ENCODE data around the gene SI. TPM values are rescaled to one million over a fixed set of nuclear protein-coding genes. Genes with fewer than 3 reads are reported as not detected.
"Not testable (repeated sequence)": the region's sequence is repeated elsewhere in the genome, so short reads cannot be mapped to it uniquely, and the experiment has no call there.

SI gene
- total RNA-seq = 0.03 TPM

- DNase-seq (ENCODE audit: low spot score) = no peak
Observed at GRCh38 chr3:165078293-165078692, at the start of gene SI. Gene SI, minus strand, starts transcription at chr3:165078496. Its CDS starts 2,484 bp downstream, at chr3:165076012.

GRCh38 chr3:165125836-165126235 lies 47.5 kb upstream of the SI start:
- DNase-seq (ENCODE audit: low spot score) = no peak

DNA sequence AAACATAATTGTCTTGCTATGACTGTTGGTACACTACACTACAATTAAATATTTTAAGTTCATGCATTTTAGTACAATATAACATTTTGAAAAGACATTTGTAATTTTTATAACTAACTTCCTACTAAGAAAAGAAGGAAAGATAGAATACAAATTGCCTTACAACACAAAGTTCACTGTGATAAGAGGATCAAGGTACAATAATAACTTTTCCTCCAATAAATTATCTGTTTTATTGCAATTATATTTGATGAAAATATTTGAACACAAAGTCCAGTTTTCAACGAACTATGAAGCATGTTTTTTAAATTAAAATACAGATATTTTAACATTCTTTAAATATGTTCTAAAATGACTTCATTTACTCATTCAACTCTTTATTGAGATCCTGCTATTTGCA lies 33.1 kb upstream of the SI start:
- DNase-seq (ENCODE audit: low spot score) = no peak

- no peak for DNase-seq (ENCODE audit: low spot score)
Observed at GRCh38 chr3:165103616-165104015, 25.3 kb upstream of the SI start.

GRCh38 chr3:165082650-165083049 lies 4.4 kb upstream of the SI start:
- no peak for DNase-seq (ENCODE audit: low spot score)

GRCh38 chr3:165081183-165081582 lies 2.9 kb upstream of the SI start:
- DNase-seq (ENCODE audit: low spot score) = no peak

- DNase-seq (ENCODE audit: low spot score) = no peak
Observed at GRCh38 chr3:165075695-165076094, 2.6 kb downstream of the SI start.

DNA sequence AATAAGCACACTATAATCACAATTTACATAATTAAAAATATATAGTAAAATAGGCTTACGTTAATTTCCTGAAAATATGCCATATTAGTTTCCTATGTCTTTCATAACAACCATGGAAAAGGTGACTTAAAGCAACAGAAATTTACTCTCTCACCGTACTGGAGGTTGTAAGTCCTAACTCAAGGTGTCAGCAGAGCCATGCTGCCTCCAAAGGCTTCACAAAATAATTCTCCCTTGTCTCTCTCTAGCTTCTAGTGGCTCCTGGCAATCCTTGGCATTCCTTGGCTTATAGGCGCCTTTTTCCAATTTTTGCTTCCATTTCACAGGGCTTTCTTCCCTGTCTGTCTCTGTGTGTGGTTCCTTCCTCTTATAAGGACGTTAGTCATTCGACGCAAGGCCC lies 7.6 kb downstream of the SI start:
- no peak for DNase-seq (ENCODE audit: low spot score)

DNA sequence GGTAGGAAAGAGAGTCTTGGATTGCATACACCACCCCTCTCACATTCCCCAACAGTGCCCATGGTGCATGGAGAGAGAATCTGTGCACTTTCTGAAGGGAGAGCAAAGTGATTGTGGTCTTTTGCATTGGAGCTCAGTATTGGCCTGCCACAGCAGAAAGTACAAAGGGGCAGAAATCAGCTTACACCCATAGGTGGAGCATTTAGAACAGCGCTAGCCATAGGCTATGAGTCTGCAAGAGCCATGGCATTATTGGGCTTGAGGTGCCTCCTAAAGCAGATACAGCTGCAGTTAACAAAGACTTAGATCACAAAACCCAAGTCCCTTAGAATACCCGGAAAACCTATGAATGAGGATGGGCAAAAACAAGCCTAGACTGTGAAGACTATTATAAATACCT lies 21.8 kb downstream of the SI start:
- DNase-seq (ENCODE audit: low spot score) = no peak

DNA sequence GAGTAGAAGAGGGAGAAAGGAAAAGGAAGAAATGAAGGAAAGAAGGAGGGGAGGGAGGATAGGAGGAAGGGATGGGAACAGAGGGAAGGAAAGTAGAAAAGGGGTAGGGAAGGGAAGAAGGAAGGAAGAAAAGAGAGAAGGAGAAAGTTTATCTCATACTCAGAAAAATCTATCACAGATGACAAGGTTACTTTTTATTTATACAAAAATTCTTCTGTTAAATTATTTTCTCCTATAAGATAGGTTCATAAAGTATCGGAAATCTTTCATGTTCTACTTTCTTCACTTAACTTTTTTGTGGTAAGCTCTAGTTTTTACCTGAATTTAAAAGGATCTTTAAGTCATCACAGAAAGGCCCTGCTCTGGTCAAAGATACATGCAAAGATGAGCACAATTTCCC lies 38.1 kb downstream of the SI start:
- DNase-seq (ENCODE audit: low spot score) = no peak

DNA sequence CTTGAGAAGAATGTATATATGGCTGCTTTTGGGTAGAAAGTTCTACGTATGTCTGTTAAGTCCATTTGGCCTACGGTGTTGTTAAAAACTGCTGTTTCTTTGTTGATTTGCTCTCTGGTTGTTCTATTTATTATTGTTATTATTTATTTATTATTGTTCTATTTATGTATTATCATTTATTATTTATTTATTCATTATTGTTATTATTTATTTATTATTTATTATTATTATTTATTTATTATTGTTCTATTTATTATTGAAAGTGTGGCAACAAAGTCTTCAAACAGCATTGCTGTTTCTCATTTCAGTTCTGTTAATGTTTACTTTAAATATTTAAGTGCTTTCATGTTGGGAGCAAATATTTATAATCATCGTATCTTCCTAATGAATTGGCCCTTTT lies 66.7 kb downstream of the SI start:
- DNase-seq (ENCODE audit: low spot score) = no peak

DNA sequence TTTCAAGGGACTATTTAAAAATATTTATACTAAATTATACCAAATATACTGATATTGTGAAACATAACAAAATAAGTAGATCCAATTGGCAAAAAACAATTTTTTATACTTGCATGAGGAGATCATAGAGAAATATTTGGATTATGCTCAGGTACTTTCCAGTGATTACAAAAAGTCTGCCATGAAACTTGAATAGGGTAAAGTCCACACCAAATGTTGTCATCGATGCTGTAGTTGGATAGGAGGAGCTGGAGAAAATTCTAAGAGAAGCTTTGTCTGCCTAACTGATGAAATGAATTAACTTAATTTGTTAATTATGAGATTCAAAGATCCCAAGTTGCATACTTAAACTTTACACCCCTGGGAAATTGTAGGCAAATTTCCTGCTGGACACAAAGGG lies 93.3 kb downstream of the SI start:
- no peak for DNase-seq (ENCODE audit: low spot score)

DNA sequence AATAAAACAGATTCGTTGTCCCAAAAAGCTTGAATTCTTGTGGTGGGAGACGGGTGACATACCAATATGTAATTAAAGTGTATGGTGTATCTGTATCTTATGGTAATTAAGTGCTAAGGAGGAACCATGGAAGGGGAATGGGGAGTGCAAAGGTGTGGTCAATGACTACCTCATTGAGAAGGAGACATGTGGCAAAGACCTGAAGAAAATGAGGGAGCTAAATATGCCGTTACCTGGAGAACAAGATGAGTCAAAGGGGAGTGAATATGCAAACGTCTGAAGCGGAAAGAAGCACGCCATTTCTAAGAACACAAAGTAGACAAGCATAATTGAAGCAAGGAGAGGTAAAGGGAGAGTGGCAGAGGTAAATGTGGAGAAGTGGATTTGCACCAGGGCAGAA lies 115.7 kb downstream of the SI start:
- DNase-seq (ENCODE audit: low spot score) = no peak

DNA sequence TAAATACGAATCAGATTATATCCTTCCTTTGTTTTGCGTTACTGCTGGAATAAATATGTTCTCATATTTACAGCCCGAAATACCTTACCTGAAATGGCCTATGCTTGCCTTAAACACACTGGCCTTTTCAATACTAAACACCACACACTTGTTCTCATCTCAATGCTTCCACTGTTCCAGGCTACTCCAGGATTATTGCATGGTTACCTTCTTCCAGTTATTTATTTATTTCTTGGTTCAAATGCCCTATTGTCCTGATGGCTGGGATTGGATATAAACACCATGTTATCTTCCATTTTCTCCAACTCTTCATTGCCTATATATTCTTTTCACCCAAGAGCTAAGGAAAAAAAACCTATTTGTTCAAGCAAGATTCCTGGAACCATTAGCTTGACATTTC lies 125.3 kb downstream of the SI start:
- no peak for DNase-seq (ENCODE audit: low spot score)

- DNase-seq (ENCODE audit: low spot score) = not testable (repeated sequence)
Observed at GRCh38 chr3:164951403-164951802, 126.9 kb downstream of the SI start.

GRCh38 chr3:164940745-164941144 lies 137.6 kb downstream of the SI start:
- no peak for DNase-seq (ENCODE audit: low spot score)

DNA sequence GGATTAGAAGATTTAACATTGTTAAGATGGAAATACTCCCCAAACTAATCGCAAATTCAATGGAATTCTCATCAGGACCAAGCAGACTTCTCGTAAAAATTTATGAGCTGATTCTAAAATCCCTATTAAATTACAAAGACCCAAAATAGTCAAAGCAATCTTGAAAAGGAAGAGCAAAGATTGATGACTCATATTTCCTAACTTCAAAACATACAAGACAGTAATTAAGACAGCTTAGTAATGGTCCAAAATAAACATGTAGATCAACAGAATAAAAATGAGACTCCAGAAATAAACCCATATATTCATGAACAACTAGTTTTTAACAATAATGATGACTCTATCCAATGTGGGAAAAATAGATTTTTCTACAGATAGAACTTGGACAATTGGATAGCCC lies 148.7 kb downstream of the SI start:
- DNase-seq (ENCODE audit: low spot score) = no peak

Other genes starting within 250 kb of the SI start
- gene SLITRK3, start 117.9 kb upstream of the SI start, total RNA-seq = 0.26 TPM

Measured in mucosa of gallbladder (tissue), 1 donor.